HG03108 (cell line): ENCODE data around the gene FSHB.
A peak's percentile ranks its signal among the peaks of the same experiment; 100 is the strongest.
"Not testable (repeated sequence)": the region's sequence is repeated elsewhere in the genome, so short reads cannot be mapped to it uniquely, and the experiment has no call there.

Experiments
- ATAC-seq: cut with Tn5 transposase; IDR thresholded peaks from one replicate; pipeline ENCODE4 v1.9.1; 2021; ENCODE audit warnings: moderate library complexity; ENCODE audit not compliant: unreplicated experiment

FSHB gene

DNA sequence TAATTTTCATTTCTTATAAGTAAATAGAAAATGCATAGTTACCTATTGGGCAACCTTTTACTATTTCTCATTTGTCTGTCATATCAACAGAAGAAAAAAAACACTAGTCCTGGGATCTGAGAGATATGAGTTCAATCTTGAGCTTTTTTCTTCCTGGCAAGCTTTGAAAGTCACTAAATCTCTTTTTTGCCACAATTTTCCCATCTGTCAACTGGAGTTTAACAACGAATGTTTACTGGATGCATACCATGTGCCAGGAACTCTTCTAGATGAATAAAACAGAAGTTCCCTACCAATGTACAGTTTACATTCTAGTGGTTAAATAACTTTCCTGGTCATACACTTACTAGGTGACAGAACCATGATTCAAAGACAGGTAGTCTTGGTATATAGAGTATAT is 31.0 kb downstream of the FSHB start:
- no peak for ATAC-seq

DNA sequence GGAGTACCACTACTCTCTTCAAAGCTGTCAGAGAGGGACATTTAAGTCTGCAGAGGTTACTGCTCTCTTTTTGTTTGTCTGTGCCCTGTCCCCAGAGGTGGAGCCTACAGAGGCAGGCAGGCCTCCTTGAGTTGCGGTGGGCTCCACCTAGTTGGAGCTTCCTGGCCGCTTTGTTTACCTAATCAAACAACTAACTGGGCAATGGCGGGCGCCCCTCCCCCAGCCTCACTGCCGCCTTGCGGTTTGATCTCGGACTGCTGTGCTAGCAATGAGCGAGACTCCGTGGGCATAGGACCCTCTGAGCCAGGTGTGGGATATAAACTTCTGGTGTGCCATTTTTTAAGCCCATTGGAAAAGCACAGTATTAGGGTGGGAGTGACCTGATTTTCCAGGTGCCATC is 37.8 kb downstream of the FSHB start:
- not testable (repeated sequence) for ATAC-seq

DNA sequence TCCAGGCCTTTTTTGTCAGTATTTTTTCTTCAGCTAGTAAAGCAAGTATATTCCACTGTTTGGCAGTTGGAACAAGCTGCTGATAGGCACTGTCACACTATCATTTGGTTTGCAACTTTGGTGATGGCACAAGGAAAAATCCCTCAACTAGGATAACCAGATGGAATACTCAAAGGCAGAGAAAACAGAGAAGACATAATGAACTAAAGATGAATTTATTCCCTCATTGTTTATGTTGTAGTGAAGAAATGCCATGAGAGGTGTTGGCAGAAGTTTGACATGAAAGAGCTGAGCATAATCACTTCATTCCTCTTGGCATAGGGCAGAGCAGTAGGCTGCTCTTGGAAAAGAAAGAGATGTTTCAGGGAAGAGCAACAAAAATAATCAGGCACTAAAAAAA is 39.9 kb downstream of the FSHB start:
- no peak for ATAC-seq

DNA sequence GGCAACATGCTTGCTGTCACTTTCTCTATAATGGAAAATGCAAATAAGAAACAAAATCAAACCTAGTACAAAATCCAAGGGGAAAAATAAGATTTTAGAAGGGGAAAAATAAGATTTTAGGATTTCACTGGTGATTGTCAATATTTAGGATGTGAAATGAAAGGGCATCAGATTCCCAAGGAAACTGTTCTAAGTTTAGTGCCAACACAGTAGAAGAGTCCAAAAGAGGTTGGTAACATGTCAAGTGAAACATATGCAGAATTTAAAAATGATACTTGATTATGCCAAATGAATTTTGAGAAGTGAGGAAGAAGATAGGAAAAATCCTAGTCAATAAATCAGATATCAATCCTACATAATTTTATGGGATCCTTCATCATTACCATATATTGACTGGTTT is 46.4 kb downstream of the FSHB start:
- no peak for ATAC-seq

DNA sequence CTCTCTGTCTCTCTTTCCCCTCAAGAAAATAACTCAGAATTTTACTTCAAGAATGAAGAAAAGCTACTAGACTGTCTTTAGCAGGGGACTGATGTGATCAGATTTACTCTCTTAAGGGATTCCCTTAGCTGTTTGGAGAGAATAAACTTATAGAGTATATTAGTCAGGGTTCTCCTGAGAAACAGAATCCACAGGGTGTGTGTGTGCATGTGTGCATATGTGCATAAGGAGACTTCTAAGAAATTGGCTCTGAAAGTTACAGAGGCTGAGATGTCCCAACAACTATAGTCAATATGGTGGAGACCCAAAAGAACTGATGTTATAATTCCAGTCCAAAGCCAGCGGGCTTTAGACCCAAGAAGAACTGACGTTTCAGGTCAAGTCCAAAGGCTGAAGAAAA is 49.0 kb downstream of the FSHB start:
- no peak for ATAC-seq

DNA sequence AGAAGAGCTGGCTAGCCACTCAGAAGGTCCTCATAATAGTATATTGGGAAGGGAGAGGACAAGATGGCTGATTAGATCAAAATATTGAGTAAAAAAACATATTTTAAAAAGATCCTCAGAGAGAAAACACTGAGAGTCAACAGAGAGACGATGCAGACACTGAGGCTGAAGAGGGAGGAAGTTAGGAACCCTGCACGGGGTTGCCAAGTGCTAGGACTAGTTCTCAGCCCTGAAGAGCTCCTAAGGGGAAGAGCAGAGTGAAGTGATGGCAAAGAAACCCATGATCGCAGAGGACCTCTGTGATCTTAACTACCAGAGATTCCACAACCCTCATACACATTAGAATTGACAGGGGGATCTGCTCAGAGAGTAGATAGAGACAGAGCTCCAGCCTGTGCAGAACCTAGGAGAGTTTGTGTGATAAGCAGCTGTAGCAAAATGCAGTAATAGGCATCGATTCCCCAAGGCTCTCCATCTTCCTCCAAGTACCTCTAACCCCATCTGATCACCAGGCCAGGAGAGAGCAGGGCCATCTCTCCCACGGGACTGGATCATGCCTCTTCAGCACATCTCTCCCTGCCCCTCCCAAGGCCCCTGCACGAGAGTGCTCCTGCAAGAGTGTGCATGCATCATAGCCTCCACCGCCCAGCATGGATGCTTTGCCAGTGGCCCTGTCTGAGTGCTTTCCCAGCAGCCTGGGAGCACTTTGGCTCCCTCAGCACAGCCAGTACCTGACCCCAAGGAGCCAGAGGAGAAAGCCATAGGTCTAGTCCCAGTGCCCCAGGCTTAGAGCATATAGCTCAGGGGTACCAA is 50.9 kb downstream of the FSHB start:
- no peak for ATAC-seq

DNA sequence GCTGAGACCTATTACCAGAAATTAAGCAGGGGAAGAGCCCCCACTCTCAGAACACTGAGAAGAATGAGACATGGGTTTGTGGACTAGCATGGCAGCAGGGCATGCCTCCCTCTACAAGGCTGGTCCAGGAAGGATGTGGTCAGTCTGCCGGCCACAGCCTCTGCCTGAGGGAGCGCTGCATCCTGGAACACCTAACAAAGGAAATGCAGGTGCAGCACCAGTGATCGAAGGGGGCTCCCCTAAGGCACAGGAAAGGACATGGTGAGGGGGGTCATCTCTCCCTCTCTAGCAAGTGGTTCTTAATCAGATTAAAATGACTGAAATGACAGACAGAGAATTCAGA is 51.4 kb downstream of the FSHB start:
- ATAC-seq = peak; percentile 98
